CD14-positive monocyte (primary cell): ENCODE results near the gene SLC25A42. TPM values are rescaled to one million over a fixed set of nuclear protein-coding genes. Genes with fewer than 3 reads are reported as not detected.

Source experiments
- DNase-seq, 3 donors: peaks; one replicate each; pipeline ENCODE4 v3.0.0-alpha.2; 2011 to 2022
- H2AFZ ChIP-seq: 2 replicates; pipeline ENCODE4 v1.6.0; 2012; ENCODE audit warnings: mild to moderate bottlenecking, low read depth, low read length, inconsistent platforms; ENCODE audit not compliant: insufficient read depth, poor library complexity, severe bottlenecking
- H3K27ac ChIP-seq, 2 donors: 1 replicate in 1 of 2; 2 replicates in 1 of 2; pipeline ENCODE4 v1.5.1; 2012 to 2013; ENCODE audit warnings: low read length in 2 of 2, control low read depth in 1 of 2, inconsistent platforms in 1 of 2, low read depth in 1 of 2, mild to moderate bottlenecking in 1 of 2
- H3K27me3 ChIP-seq, 2 donors: one replicate each; pipeline versions ENCODE4 v1.6.0 to v1.6.1; 2011 to 2013; ENCODE audit warnings: low read length in 2 of 2; ENCODE audit not compliant: control insufficient read depth in 2 of 2, insufficient read depth in 2 of 2
- H3K36me3 ChIP-seq, 2 donors: replicated peaks in 1 of 2; 1 replicate in 1 of 2; 2 replicates in 1 of 2; pipeline versions ENCODE4 v1.5.1 to v1.6.1; 2012 to 2013; ENCODE audit warnings: low read length in 2 of 2, control low read depth in 1 of 2, inconsistent platforms in 1 of 2, mild to moderate bottlenecking in 1 of 2; ENCODE audit not compliant: insufficient read depth in 2 of 2, control insufficient read depth in 1 of 2
- H3K4me1 ChIP-seq, 2 donors: 1 replicate in 1 of 2; 2 replicates in 1 of 2; pipeline versions ENCODE4 v1.5.1 to v1.6.1; 2012 to 2013; ENCODE audit warnings: low read length in 2 of 2, control low read depth in 1 of 2, inconsistent platforms in 1 of 2, mild to moderate bottlenecking in 1 of 2, moderate library complexity in 1 of 2; ENCODE audit not compliant: insufficient read depth in 2 of 2, control insufficient read depth in 1 of 2
- H3K4me2 ChIP-seq: replicated peaks from 2 replicates; pipeline ENCODE3; 2012; ENCODE audit warnings: low read length, moderate library complexity, mild to moderate bottlenecking; ENCODE audit not compliant: poor library complexity, severe bottlenecking; ENCODE audit errors: extremely low read depth
- H3K4me3 ChIP-seq, 3 experiments: fragments of 200-600 bp in 1 of 3; sonication (generic) in 1 of 3; replicated peaks in 1 of 3; 1 replicate in 2 of 3; 2 replicates in 1 of 3; pipeline ENCODE4 v1.5.1; 2011 to 2013; ENCODE audit warnings: low read length in 3 of 3, mild to moderate bottlenecking in 3 of 3, control low read depth in 2 of 3, low read depth in 2 of 3, inconsistent platforms in 1 of 3, moderate library complexity in 1 of 3
- H3K79me2 ChIP-seq: 2 replicates; pipeline ENCODE4 v1.6.0; 2012; ENCODE audit warnings: mild to moderate bottlenecking, control low read depth, inconsistent platforms, low read length, moderate library complexity; ENCODE audit not compliant: insufficient read depth
- H3K9ac ChIP-seq: 2 replicates; pipeline ENCODE4 v1.6.0; 2017; ENCODE audit warnings: low read length, mild to moderate bottlenecking; ENCODE audit not compliant: insufficient read depth, poor library complexity, severe bottlenecking
- H3K9me3 ChIP-seq, 2 donors: replicated peaks in 1 of 2; 1 replicate in 1 of 2; 2 replicates in 1 of 2; pipeline versions ENCODE4 v1.5.1 to v1.6.1; 2012 to 2013; ENCODE audit warnings: low read length in 2 of 2, control low read depth in 1 of 2; ENCODE audit not compliant: control insufficient read depth in 1 of 2, insufficient read depth in 1 of 2
- H4K20me1 ChIP-seq: 2 replicates; pipeline ENCODE4 v1.6.0; 2012; ENCODE audit warnings: mild to moderate bottlenecking, low read length, control low read depth, moderate library complexity; ENCODE audit not compliant: insufficient read depth
- H3K27ac Mint-ChIP-seq, 7 donors: one replicate each; pipeline ENCODE4 v1.8.0; 2020; ENCODE audit warnings: mild to moderate bottlenecking in 7 of 7, mixed read lengths in 7 of 7, moderate library complexity in 6 of 7, inconsistent platforms in 2 of 7
- H3K27me3 Mint-ChIP-seq, 3 donors: one replicate each; pipeline ENCODE4 v1.8.0; 2021 to 2022; ENCODE audit warnings: low read depth in 3 of 3, mild to moderate bottlenecking in 3 of 3, mixed read lengths in 3 of 3, moderate library complexity in 3 of 3, inconsistent platforms in 1 of 3
- H3K36me3 Mint-ChIP-seq, 2 donors: one replicate each; pipeline ENCODE4 v1.8.0; 2020; ENCODE audit warnings: mixed read lengths in 2 of 2, inconsistent platforms in 1 of 2, mild to moderate bottlenecking in 1 of 2
- H3K4me1 Mint-ChIP-seq: one replicate; pipeline ENCODE4 v1.8.0; 2020; ENCODE audit warnings: mild to moderate bottlenecking, mixed read lengths
- H3K4me3 Mint-ChIP-seq, 2 donors: one replicate each; pipeline ENCODE4 v1.8.0; 2020; ENCODE audit warnings: mild to moderate bottlenecking in 2 of 2, mixed read lengths in 2 of 2, moderate library complexity in 1 of 2
- H3K9me3 Mint-ChIP-seq, 7 donors: one replicate each; pipeline ENCODE4 v1.8.0; 2020 to 2022; ENCODE audit warnings: mixed read lengths in 7 of 7, mild to moderate bottlenecking in 6 of 7, moderate library complexity in 6 of 7, inconsistent platforms in 2 of 7
- CTCF ChIP-seq: fragments of 200-600 bp; IDR thresholded peaks from one replicate; pipeline ENCODE4 v1.8.0; 2022; ENCODE audit warnings: antibody characterized with exemption, mild to moderate bottlenecking
- WGBS: methylation state at CpG from one replicate; pipeline ENCODE4 v1.1.5; 2013; ENCODE audit warnings: missing lambda C conversion rate; ENCODE audit not compliant: insufficient coverage; 5-methylcytosine and 5-hydroxymethylcytosine counted together
- intact Hi-C, 2 donors: fragments of 100-400 bp; cut with micrococcal nuclease; formaldehyde crosslinking; loops; one replicate each; pipeline versions ENCODE4 v1.15.0 to v1.15.1; 2023
- polyA plus RNA-seq, 3 donors: library from polyadenylated mRNA; depleted of rRNA in 1 of 3; unstranded in 2 of 3; stranded (reverse) in 1 of 3; fragments of 300-500 nt in 2 of 3; fragments of >200 nt in 1 of 3; fragmentation: Illumina TruSeq in 2 of 3; gene quantifications; 1 replicate in 2 of 3; 2 replicates in 1 of 3; pipeline ENCODE4 v1.2.3, GENCODE V29; 2012 to 2021

Gene SLC25A42
- polyA plus RNA-seq, 3 donors = 0.68 to 3.1 (median 1.1) TPM

- Histone ChIP-seq H3K4me2 (no peak overlapping the region), H3K9me3 (no peaks in the 10 kb centered on the region), H4K20me1 (no peaks in the 10 kb centered on the region), H2AFZ (no peak overlapping the region), H3K4me1 (no peaks in the 10 kb centered on the region), H3K79me2 (no peaks in the 10 kb centered on the region), H3K27ac (no peak overlapping the region), H3K36me3 (peaks cover 0 to 5% of the 10 kb centered on the region in 2 donors), H3K27me3 (no peaks in the 10 kb centered on the region), H3K4me3 (no peak overlapping the region), H3K9ac (no peak overlapping the region)
- Mint-ChIP-seq H3K4me1 (peaks cover under 1% of the 10 kb centered on the region), H3K9me3 (peaks cover 0 to 4% (median 0%) of the 10 kb centered on the region in 7 donors), H3K27me3 (peaks cover 2 to 4% (median 3%) of the 10 kb centered on the region in 3 donors), H3K27ac (no peak overlapping the region), H3K36me3 (peaks cover 10 to 12% of the 10 kb centered on the region in 2 donors), H3K4me3 (no peak overlapping the region)
- intact Hi-C loops = no loop called here
- DNase-seq = peak in 2 of 3 donors; percentile 12 to 22
- 88% methylated on average over 7 of the region's 9 CpGs for WGBS
- TF ChIP-seq CTCF = peak; percentile 57
These were observed 52.2 kb downstream of the SLC25A42 start for GRCh38 chr19:19115954-19116353.

GRCh38 chr19:19119325-19120237 lies 55.8 kb downstream of the SLC25A42 start:
- Histone ChIP-seq H3K4me2 (no peak overlapping the region), H3K9me3 (peaks cover 0 to 3% of the 10 kb centered on the region in 2 donors), H3K27me3 (no peaks in the 10 kb centered on the region), H3K4me3 (no peak overlapping the region), H4K20me1 (no peaks in the 10 kb centered on the region), H3K36me3 (peaks cover 0 to 5% of the 10 kb centered on the region in 2 donors), H3K4me1 (no peaks in the 10 kb centered on the region), H3K9ac (no peak overlapping the region), H2AFZ (no peak overlapping the region), H3K27ac (no peak overlapping the region), H3K79me2 (no peaks in the 10 kb centered on the region)
- no peak for TF ChIP-seq CTCF
- no peak for DNase-seq
- Mint-ChIP-seq H3K36me3 (peaks cover 18 to 27% of the 10 kb centered on the region in 2 donors), H3K27ac (no peak overlapping the region), H3K4me3 (peak overlapping the region in 1 of 2 donors; percentile 21), H3K9me3 (peaks cover 2 to 11% (median 8%) of the 10 kb centered on the region in 7 donors), H3K4me1 (no peaks in the 10 kb centered on the region), H3K27me3 (no peaks in the 10 kb centered on the region)
- intact Hi-C loops = no loop called here
- 98% methylated on average over 31 of the region's 39 CpGs for WGBS
